HG03469 (cell line): ENCODE data around the gene MUS81.

Source experiments
- ATAC-seq: cut with Tn5 transposase; IDR thresholded peaks from one replicate; pipeline ENCODE4 v1.9.1; 2021; ENCODE audit warnings: mild to moderate bottlenecking, moderate library complexity, moderate number of reproducible peaks; ENCODE audit not compliant: unreplicated experiment

The MUS81 gene

DNA sequence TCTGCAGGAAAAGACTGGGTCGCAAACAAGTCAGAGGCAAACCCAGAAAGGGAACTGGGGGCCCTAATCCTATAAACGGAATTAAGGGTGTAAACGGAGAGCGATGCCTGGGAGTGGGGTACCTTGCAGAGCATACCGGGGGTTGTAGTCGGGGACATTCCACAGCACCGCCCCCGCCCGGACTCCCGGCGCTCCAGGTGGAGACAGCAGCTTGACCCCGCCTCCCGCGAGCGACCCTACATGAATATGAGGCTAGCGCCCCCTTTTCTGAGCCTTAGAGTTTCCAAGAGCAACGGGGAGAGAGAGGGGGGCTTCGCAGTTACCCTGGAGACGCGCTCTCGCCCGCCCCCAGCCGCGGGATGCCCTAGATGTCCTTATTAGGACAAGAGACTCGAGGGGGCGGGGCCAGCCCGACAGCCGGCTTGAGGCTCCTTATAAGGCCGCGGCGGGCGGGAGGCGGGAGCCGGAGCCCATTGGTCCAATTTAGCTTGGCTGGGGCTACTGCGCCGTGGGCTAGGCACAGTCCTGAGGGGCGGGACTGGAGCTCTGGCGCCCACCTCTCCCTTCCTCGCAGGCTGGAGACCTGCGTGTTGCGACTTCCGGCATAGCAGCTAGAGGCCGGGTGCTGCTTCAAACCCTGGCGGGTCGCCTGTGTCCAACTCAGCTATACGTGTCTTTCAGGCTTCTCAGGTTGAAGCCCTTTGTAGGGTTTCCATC lies 980 bp upstream of the MUS81 start:
- peak; percentile 37 for ATAC-seq

DNA sequence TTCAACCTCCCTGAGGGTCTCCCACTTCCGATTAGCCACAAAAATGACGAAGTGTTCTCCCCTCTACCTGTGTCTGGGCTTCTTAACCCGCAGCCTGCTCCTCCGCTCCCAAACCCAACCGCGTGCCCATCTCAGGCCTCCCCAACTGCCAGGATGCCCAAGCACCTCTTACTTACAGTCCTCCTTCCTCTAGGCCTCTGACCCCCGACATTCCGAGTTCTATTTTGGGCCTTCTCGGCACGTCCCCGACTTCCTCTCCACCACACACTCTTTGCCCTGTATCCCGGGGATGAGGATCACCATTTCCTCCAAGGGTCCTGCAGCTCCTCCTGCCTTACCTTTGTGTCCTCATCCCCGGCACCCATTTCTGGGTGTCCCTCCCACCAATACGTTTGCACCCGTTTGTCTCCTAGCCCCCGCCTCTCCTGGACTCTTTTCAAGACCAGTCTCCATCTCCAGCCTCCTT lies 388 bp upstream of the MUS81 start:
- ATAC-seq: no peak

GRCh38 chr11:65861165-65861505 lies 902 bp downstream of the MUS81 start:
- no peak for ATAC-seq

GRCh38 chr11:65861533-65862183 lies 1.4 kb downstream of the MUS81 start:
- ATAC-seq: no peak

- no peak for ATAC-seq
These were observed 2.0 kb downstream of the MUS81 start for GRCh38 chr11:65862191-65862735.

DNA sequence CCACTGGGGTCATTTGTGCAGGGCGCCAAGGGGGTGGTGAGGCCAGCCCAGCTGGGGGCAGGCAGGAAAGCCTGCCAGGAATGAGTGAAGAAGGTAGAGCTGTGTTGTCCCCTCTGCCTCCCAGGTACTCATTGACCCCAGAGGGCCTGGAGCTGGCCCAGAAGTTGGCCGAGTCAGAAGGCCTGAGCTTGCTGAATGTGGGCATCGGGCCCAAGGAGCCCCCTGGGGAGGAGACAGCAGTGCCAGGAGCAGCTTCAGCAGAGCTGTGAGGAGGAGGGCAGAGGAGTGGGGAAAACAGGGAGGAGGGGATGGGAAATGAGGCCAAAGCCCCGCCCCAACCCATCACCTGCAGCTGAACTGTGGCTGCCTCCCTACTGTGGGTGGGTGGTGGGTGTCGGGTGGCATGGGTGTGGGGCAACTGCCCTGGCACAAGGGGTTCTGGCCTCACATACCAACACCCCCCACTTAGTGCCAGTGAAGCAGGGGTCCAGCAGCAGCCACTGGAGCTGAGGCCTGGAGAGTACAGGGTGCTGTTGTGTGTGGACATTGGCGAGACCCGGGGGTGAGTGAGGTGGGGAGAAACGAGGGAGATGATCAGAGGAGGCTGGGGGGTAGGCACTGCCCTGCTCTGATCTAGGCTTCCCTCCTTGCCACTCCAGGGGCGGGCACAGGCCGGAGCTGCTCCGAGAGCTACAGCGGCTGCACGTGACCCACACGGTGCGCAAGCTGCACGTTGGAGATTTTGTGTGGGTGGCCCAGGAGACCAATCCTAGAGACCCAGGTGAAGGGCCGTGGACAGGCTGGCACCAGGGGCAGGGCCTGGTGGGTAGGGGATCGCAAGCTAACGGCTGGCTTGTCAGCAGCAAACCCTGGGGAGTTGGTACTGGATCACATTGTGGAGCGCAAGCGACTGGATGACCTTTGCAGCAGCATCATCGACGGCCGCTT lies 3.0 kb downstream of the MUS81 start:
- ATAC-seq: no peak

GRCh38 chr11:65863889-65864705 lies 3.9 kb downstream of the MUS81 start:
- no peak for ATAC-seq

DNA sequence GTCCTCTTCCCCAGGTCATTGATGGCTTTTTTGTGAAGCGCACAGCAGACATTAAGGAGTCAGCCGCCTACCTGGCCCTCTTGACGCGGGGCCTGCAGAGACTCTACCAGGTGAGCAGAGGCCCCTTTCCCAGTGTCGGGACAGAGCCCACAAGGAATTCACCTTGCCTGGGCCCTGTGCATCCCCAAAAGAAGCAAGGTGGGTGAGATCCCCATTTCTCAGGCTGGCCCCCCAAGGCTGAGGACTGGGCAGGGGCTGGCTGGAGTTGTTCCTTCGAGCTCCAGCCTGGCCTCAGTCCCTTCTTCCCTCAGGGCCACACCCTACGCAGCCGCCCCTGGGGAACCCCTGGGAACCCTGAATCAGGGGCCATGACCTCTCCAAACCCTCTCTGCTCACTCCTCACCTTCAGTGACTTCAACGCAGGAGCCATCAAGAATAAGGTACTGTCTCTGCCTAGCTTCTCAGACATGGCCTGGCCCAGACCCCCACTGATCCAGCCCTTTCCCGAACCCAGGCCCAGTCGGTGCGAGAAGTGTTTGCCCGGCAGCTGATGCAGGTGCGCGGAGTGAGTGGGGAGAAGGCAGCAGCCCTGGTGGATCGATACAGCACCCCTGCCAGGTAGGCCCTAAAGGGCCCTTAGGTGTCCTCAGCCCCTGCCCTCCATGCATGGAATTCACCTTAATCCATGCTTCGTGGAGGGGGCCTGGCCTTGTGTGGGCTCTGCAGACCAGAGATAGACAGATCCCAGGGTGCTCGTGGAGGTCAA lies 4.7 kb downstream of the MUS81 start:
- no peak for ATAC-seq

DNA sequence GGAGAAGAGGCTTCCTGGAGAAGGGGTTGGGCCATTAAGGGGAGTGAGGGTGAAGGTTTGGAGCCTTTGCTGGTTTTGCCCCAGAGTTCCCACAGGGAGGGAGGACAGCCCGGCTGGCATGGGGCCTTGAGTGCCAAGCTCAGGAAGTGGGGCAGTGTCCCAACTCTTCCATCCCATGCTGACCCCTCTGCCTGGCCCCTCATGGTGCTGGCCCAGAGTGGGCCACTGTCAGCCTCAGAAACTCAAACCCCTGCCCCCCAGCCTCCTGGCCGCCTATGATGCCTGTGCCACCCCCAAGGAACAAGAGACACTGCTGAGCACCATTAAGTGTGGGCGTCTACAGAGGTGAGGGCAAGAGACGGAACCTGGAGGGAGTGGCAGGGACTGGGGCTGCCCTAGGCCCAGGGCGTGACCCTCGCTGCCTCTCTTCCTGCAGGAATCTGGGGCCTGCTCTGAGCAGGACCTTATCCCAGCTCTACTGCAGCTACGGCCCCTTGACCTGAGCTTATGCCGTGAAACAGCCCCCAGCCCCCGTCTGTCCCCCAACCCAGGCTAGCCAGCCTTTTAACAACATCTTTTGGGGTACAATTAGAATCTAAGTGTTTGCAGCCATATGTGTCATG lies 5.4 kb downstream of the MUS81 start:
- no peak for ATAC-seq

- ATAC-seq: no peak
These were observed 6.5 kb downstream of the MUS81 start for GRCh38 chr11:65866509-65867283.

GRCh38 chr11:65867284-65868071 lies 7.2 kb downstream of the MUS81 start:
- no peak for ATAC-seq

DNA sequence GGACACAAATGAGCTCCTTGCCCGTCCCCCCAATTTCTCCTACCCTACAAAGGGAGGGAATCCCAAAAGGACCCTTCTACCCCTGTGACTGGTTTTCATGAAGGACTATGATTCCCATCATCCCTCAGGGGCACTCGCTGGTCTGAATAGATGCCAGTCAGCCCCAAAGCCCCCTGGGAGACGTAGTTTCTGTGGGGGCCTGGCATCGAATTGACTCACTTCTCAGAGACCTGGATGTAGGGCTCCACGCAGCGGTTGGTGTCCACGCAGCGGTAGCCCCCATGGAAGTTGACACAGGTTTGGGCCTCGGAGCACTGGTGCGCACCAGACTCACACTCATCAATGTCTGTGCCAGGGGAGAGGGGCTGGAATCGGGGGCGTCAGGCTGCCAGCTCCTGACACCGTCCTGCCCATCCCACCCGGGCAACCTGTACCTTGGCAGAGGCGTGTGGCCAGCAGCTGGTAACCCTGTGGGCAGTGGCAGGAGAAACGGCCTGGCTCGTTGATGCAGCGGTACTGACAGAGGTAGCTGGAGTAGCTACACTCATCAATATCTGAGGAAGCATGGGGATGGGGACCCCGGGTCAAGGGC lies 7.9 kb downstream of the MUS81 start:
- ATAC-seq: no peak

GRCh38 chr11:65868907-65869306 lies 8.7 kb downstream of the MUS81 start:
- ATAC-seq: no peak

DNA sequence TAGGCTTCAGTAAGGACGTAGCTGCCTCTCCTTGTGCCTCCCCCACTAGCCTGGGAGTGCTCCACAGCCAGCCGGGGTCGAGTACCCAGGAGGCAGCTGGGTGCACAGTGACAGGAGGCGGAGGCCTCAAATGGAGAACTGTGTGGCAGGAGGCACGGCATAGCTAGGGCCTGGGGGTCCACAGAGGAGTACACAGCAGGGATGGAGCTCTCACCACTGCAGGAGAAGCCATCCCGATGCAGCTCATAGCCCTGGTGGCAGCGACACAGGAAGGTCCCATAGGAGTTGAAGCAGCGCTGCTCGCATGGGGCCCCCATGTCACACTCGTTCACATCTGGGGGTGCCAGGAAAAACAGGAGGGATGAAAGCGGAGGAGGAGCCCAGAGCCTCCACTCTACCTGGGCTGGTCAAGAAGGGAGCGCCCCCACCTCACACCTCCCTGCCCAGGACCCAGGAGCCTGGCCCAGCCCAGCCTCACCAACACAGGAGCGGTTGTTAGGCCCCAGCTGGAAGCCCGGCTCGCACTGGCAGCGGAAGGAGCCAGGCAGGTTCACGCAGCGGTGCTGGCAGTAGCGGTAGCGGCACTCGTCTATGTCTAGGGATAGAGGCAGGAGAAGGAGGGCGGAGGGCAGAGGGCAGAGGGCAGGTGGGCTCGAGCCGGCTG lies 9.5 kb downstream of the MUS81 start:
- ATAC-seq: no peak

GRCh38 chr11:65870307-65870658 lies 10.1 kb downstream of the MUS81 start:
- ATAC-seq: no peak

GRCh38 chr11:65870706-65871681 lies 10.8 kb downstream of the MUS81 start:
- no peak for ATAC-seq
